ENCODE measurements around the gene ZNF746.

The ZNF746 gene

GRCh38 chr7:149489391-149490024 lies 8.1 kb downstream of the ZNF746 start:
- no peak for DNase-seq

DNA sequence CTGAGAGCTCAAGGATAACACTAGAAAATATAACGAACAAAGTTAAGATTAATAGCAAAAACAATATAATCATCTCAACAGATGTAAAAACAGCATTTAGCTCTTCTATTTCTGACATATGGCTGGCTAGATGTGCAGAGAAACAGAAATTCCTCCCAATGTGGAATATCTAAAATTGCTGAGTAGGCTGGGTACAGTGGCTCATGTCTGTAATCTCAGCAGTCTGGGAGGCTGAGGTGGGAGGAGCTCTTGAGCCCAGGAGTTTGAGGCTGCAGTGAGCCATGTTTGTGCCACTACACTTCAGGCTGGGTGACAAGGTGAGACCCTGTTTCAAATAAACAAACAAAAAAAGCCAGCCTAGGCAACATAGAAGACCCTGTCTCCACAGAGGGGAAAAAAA lies 18.0 kb downstream of the ZNF746 start:
- DNase-seq = no peak

DNA sequence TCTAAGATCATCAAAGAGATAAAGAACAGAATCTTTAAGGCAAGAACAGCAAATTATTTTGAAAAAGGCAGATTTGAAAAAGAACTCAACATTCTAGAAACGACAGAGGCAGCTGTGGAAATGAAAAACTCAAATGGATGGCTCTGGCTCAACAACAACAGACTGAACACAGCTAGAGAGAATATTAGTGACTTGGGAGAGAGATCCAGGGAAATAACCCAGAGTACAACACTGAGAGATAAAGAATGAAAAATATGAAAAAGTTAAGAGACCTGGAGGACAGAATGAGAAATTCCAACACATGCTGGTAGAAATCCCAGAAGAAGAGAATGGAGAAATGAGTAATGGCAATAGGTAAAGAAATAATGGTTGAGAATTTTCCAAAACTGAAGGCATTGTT lies 18.9 kb downstream of the ZNF746 start:
- no peak for DNase-seq

GRCh38 chr7:149477494-149478443 lies 19.8 kb downstream of the ZNF746 start:
- no peak for DNase-seq

DNA sequence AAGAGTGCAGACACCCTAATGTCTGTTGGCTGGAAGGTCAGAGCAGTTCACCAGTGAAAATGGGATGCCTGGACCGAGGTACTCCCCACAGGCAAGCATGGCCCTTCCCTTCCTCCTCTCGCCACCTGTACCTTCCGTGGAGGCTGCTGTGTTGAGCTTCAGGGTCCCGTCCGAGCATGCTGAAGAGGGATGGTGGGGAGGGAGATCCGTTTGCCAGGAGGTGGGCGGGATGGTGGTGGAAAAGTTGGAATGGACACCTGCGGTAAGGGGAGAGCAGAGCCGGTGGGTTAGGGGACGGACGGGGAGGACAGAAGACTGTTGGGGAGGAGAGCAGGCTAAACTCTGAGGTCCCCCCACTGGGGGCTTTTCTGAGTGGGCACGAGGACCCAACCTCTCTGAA lies 20.8 kb downstream of the ZNF746 start:
- no peak for DNase-seq

- no peak for DNase-seq
These were observed 22.2 kb downstream of the ZNF746 start for GRCh38 chr7:149475121-149476045.

- no peak for DNase-seq
These were observed 23.1 kb downstream of the ZNF746 start for GRCh38 chr7:149474309-149475120.

DNA sequence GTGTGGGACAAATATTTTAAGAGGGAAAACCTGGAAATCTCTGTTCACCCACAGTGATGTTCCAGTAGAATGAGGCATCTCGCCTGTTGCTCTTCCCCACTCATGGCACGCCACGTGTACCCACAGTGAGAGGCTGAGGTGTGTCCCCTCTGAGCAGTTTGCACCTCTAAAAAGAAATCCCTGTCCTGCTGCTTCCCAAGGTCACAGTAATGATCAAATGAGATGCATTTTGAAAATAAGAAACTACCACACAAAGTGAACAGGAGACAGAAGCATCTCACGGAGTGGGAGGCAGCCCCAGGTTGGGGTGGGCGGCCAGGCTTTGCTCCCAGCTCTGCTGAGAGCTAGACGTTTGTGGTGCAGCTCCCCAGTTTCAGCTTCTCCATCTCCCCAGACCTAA lies 24.4 kb downstream of the ZNF746 start:
- DNase-seq = no peak

GRCh38 chr7:149471289-149471953 lies 26.2 kb downstream of the ZNF746 start:
- DNase-seq = no peak

DNA sequence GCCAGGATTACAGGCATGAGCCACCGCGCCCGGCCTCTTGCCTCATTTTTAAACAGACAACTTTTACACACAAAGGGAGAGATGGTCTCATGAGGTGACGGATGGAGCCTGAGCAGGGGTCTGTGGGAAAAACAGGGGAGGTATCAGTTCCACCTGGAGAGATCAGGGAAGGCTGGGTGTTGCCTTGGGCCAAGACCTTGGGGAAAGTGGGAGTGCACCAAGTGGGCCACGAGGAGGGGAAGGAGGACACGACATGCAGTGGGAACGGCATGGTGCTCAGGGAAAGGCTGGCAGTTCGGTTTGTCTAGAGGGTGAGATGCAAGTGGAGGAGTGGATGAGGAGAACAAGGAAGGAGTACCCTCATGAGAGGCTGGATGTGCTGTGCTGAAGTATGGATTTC lies 27.8 kb downstream of the ZNF746 start:
- no peak for DNase-seq

- DNase-seq = no peak
These were observed 29.4 kb downstream of the ZNF746 start for GRCh38 chr7:149468208-149468607.

DNA sequence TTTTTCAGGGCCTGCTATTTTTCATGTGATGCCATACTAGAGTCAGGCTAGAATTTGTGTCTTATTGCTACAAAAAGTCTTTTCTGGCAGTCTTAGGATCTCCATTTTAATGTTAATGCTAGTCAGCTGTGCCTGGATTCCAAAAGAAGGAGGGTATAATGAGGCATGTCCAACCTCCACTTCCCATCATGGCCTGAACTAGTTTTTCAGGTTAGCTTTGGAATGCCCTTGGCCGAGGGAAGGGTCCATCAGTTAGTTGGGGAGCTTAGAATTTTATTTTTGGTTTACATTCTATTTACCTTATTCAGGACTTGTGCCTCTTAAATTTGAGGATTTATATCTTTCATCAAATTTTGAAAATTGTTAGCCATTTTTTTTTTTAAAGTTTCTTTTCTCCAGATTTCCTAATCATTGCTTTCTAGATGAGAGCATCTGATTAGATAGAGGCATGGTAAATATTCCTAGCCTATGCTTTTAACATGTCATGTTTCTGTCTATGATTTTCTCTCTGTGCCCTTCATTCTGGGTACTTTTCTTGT lies 30.2 kb downstream of the ZNF746 start:
- no peak for DNase-seq

- no peak for DNase-seq
These were observed 31.2 kb downstream of the ZNF746 start for GRCh38 chr7:149466364-149466763.

DNA sequence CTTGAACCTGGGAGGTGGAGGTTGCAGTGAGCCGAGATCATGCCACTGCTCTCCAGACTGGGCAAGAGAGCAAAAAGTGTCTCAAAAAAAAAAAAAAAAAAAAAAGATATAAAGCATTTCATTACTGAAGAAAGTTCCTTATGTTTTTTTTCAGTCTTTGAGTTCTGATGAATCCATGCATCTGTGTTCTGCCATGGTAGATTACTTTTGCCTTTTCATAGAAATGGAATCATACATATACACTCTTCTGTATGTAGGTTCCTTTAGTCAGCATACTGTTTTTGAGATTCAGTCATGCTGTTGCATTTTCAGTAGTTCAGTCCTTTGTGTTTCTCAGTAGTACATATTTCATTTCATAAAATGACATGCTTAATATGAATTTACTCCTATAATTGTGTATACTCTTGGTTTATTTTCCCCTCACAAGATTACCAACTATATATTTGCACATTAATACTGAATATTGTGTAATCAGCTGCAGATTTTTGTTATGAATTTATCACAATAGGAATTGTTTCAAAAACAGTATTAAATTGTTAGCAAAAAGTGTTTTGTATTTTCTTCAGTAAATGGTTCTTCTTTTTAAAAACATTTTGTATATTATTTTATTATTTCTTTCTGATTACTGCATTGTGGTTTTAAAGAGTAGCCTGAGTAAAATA lies 34.0 kb downstream of the ZNF746 start:
- no peak for DNase-seq

DNA sequence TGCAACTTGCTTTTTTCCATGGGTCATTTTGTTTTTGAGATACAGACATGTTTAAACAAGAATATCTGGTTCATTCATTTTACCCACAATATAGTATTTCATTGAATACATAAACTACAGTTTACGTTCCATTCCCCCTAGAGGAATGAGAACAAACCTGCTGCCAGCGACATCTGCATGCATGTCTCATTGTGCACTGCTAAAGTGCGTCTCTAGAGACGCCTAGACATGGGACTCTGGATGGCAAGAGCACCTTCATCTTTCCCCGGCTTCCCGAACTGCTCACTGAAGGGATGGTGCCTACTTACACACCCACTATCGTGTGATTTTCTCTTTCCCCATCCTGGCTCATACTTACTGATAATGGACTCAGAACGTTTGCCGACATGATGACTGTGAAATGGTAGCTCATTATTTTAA lies 35.5 kb downstream of the ZNF746 start:
- DNase-seq = no peak

DNA sequence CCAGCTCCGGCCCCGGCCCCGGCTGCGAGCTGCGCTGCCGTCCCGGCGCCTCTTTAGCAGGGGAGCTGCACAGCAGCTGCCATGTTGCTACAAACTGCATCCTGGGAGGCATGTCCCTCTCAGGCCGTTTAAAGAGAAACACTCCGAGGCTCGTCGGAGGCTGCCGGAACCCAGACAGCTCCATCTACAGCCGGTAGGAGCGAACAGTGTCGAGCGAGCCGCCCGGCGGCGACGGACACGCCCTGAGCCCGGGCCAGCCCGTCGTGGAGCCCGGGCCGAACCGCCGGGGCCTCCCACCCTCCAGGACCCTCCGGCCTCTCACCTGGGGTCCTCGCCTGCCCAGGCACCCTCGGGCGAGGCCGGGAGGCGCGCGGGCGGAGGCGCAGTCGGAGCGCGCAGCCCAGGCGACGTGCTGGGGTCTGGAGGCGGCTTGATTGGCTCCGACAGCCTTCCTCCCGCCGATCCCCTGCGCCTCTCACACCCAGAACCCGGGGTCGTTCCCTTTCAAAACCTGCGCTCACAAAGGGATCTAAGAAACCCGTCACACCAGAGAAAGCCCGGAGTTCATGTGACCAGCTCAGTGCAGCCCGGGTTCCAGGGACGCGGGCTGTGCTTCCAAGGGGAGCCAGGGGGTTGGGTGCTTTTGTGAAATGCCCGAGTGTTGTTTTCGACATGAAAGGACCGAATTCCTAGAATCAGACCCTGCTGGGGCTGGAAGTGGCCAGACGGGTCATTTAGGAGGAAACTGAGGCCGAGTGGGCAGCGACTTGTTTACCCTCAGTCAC lies 36.9 kb downstream of the ZNF746 start, which contains the start of gene ZNF777:
TSS of gene ZNF777 (minus strand) at position 570 of the 785 bp plus-strand sequence. CDS start 5,040 bp downstream, outside the sequence.
- no peak for DNase-seq

DNA sequence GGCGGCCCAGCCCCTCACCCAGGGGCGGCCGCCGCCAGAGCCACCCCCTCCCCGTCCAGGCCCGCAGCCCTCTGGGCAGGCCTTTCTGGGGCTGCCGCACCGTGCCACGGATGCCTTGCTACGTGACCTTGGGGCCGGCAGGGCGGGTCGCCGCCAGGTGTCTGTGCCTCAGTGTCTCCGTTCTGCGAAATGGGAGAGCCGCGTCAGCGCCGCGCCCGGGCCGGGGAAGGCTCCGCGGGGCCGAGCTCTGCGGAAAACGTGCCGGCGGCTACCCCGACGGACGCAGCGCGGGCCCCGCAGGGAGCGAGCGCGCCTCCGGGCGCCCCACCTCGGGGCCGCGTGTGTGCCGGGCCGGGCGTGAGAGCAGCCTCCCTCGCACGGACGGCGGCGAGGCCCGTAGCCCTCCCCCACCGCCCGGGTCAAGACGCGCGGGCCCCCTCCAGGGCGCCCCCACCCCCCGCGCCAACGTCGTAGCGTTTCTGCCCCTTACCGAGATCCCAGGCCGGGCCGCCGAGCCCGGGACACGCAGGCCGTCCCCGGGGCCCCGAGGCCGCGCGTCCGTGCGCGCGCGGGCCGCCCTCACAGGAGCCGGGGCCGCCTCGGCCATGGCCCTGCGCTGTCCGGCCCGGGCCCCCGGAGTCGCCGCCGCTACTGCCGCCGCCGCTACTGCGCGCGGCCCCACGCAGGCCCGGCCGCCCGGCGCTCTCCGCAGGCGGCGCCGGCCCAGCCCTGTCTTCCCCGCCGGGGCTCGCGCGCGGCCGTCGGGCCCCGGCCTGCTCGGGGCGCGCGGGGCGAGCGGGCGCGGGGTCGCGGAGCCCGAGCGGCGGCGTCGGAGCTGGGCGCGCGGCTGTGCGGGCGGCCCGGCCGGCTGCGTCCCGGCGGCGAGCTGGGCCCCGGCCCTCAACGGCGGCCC lies 37.8 kb downstream of the ZNF746 start:
- no peak for DNase-seq

DNA sequence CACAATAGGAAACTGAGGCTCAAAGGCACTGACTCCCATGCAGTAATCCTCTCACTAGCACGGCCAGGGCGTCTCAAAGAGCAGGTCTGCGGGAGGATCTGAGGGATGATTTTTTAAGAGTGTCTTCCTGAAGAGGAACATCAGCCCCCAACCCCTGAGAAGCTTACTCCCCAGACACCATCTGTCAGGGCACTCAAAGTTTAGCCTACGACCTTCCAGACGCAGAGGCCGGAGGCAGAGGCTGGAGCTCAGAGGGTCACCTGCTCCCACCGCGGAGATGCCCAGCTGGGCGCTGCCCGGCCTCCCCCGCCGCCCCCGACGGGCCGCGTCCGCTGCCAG lies 38.4 kb downstream of the ZNF746 start:
- peak; percentile 22 for DNase-seq

DNA sequence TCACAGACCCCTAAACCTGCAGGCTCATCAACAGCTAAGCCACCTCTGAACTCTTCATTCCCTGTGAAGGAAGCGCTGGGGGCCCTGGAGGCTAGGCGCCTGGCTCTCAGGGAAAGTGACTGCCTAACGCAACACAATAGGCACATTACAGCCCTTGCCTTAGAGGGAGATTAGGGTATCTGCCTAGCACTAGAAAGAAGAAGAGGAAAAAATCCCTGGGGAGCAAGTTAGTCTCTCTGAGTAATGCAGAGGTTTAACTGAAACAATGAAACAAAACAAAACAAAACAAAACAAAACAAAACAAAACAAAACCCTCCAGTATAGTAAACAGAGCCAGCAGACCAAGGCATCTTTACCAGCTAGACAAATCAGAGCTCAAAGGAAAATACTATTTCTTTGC lies 39.4 kb downstream of the ZNF746 start:
- no peak for DNase-seq

Data from NCI-H524 treated with DMSO at 0.1 percent for 48 hours (cell line).